Neuronal stem cell (in vitro differentiated cells): ENCODE data around the gene UGT1A4.

Experiments used
- DNase-seq: peaks from one replicate; pipeline ENCODE4 v3.0.0-alpha.2; 2013; ENCODE audit warnings: low spot score
- H2AFZ ChIP-seq: one replicate; pipeline ENCODE4 v1.6.1; 2013; ENCODE audit warnings: mild to moderate bottlenecking, low read length, inconsistent platforms
- H2AK5ac ChIP-seq: 2 replicates; pipeline ENCODE4 v1.6.1; 2013; ENCODE audit warnings: low read depth, mild to moderate bottlenecking, inconsistent platforms, low read length, moderate library complexity, mixed read lengths
- H2BK120ac ChIP-seq: 2 replicates; pipeline ENCODE4 v1.6.1; 2013; ENCODE audit warnings: low read depth, mild to moderate bottlenecking, inconsistent platforms, low read length, moderate library complexity, mixed read lengths
- H2BK12ac ChIP-seq: one replicate; pipeline ENCODE4 v1.6.1; 2013; ENCODE audit warnings: low read length, inconsistent platforms
- H2BK15ac ChIP-seq: 2 replicates; pipeline ENCODE4 v1.6.1; 2013; ENCODE audit warnings: mild to moderate bottlenecking, low read length, inconsistent platforms, mixed read lengths
- H2BK5ac ChIP-seq: one replicate; pipeline ENCODE4 v1.6.1; 2013; ENCODE audit warnings: inconsistent platforms, mild to moderate bottlenecking, low read length, moderate library complexity
- H3K14ac ChIP-seq: one replicate; pipeline ENCODE4 v1.6.1; 2013; ENCODE audit warnings: low read length, inconsistent platforms
- H3K18ac ChIP-seq: 2 replicates; pipeline ENCODE4 v1.6.1; 2013; ENCODE audit warnings: low read length, inconsistent platforms
- H3K23ac ChIP-seq: 2 replicates; pipeline ENCODE4 v1.6.1; 2013; ENCODE audit warnings: low read depth, mild to moderate bottlenecking, mixed read lengths, low read length, inconsistent platforms; ENCODE audit not compliant: poor library complexity
- H3K27ac ChIP-seq: replicated peaks from 3 replicates; pipeline ENCODE4 v1.5.1; 2013; ENCODE audit warnings: low read length, inconsistent platforms
- H3K27me3 ChIP-seq, 3 experiments: 2 replicates each; pipeline ENCODE4 v1.6.1; 2013; ENCODE audit warnings: low read length in 3 of 3, mild to moderate bottlenecking in 2 of 3, inconsistent platforms in 1 of 3, low read depth in 1 of 3, mixed read lengths in 1 of 3, moderate library complexity in 1 of 3; ENCODE audit not compliant: control insufficient read depth in 3 of 3, insufficient read depth in 3 of 3
- H3K36me3 ChIP-seq, 2 donors: replicated peaks in 1 of 2; 2 replicates each; pipeline ENCODE4 v1.6.1; 2013; ENCODE audit warnings: low read length in 2 of 2; ENCODE audit not compliant: control insufficient read depth in 2 of 2, insufficient read depth in 2 of 2
- H3K4ac ChIP-seq: 2 replicates; pipeline ENCODE4 v1.6.1; 2013; ENCODE audit warnings: inconsistent platforms, mild to moderate bottlenecking, low read length, moderate library complexity
- H3K4me1 ChIP-seq, 2 donors: 1 replicate in 1 of 2; 2 replicates in 1 of 2; pipeline ENCODE4 v1.6.1; 2013; ENCODE audit warnings: low read length in 2 of 2, low read depth in 1 of 2; ENCODE audit not compliant: control insufficient read depth in 2 of 2, insufficient read depth in 1 of 2
- H3K4me2 ChIP-seq: one replicate; pipeline ENCODE4 v1.6.1; 2013; ENCODE audit warnings: mild to moderate bottlenecking, low read length, inconsistent platforms; ENCODE audit not compliant: insufficient read depth, poor library complexity, severe bottlenecking
- H3K4me3 ChIP-seq, 2 donors: 2 replicates each; pipeline ENCODE4 v1.5.1; 2013; ENCODE audit warnings: low read length in 2 of 2, mild to moderate bottlenecking in 2 of 2, inconsistent platforms in 1 of 2, moderate library complexity in 1 of 2
- H3K79me1 ChIP-seq: one replicate; pipeline ENCODE4 v1.6.1; 2013; ENCODE audit warnings: low read depth, mild to moderate bottlenecking, inconsistent platforms, low read length, moderate library complexity
- H3K9ac ChIP-seq: one replicate; pipeline ENCODE4 v1.6.1; 2013; ENCODE audit warnings: mild to moderate bottlenecking, low read depth, low read length, inconsistent platforms; ENCODE audit not compliant: poor library complexity
- H3K9me3 ChIP-seq, 2 donors: replicated peaks in 1 of 2; 2 replicates each; pipeline versions ENCODE3 to v1.6.1; 2013; ENCODE audit warnings: low read length in 2 of 2, mild to moderate bottlenecking in 2 of 2, inconsistent platforms in 1 of 2, low read depth in 1 of 2, mixed read lengths in 1 of 2, moderate library complexity in 1 of 2; ENCODE audit not compliant: control insufficient read depth in 2 of 2, insufficient read depth in 1 of 2
- H4K8ac ChIP-seq: one replicate; pipeline ENCODE4 v1.6.1; 2013; ENCODE audit warnings: low read depth, mild to moderate bottlenecking, inconsistent platforms, low read length, moderate library complexity
- H4K91ac ChIP-seq: one replicate; pipeline ENCODE4 v1.6.1; 2013; ENCODE audit warnings: low read length, low read depth, mild to moderate bottlenecking, inconsistent platforms; ENCODE audit not compliant: poor library complexity
- WGBS, 2 donors: extraction: QIAGEN DNeasy Blood & Tissue Kit; methylation state at CpG; one replicate each; pipeline ENCODE4 v1.1.7; 2013; ENCODE audit warnings: missing lambda C conversion rate in 2 of 2, mixed read lengths in 1 of 2; ENCODE audit not compliant: insufficient read length in 2 of 2, insufficient replicate concordance in 1 of 2; ENCODE audit errors: extremely low coverage in 2 of 2; 5-methylcytosine and 5-hydroxymethylcytosine counted together

Gene UGT1A4

DNA sequence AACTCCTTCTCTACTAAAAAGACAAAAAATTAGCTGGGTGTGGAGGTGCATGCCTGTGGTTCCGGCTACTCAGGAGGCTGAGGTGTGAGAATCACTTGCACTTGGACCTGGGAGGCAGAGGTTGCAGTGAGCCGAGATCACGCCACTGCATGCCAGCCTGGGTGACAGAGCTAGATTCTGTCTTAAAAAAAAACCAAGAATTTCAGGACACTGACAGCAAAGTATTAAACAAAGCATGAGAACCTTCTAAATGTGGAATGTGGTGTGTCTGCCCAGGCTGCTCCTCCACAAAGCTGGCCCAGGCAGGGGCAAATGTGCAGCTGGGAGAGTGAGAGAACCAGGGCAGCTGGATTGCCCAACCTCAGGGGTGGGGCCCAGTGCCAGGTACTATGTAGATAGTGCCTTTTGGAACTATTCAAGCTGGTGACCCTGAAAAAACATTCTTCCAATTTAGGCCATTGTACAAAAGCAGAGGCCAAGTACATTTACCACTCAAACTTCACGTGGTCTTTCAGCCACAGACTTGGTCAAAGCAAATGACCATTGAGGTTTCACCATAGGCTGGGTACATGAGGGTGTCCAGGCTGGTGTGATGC, 12.5 kb upstream of the UGT1A4 start:
- Histone ChIP-seq H3K9ac (no peak overlapping the region), H3K14ac (no peak overlapping the region), H3K4me1 (no peaks in the 10 kb centered on the region), H3K9me3 (no peaks in the 10 kb centered on the region), H3K27ac (no peak overlapping the region), H3K23ac (no peak overlapping the region), H2BK15ac (no peak overlapping the region), H3K4me3 (no peak overlapping the region), H2AK5ac (no peak overlapping the region), H3K4me2 (no peak overlapping the region), H3K18ac (no peak overlapping the region), H2BK5ac (no peak overlapping the region), H3K36me3 (no peaks in the 10 kb centered on the region), H4K8ac (no peak overlapping the region), H3K79me1 (no peaks in the 10 kb centered on the region), H2AFZ (no peak overlapping the region), H2BK120ac (no peak overlapping the region), H3K27me3 (no peaks in the 10 kb centered on the region), H3K4ac (no peak overlapping the region), H2BK12ac (no peak overlapping the region), H4K91ac (no peak overlapping the region)
- no CpG with 5 or more reads among the region's 4 CpGs for WGBS, 2 donors
- no peak for DNase-seq

DNA sequence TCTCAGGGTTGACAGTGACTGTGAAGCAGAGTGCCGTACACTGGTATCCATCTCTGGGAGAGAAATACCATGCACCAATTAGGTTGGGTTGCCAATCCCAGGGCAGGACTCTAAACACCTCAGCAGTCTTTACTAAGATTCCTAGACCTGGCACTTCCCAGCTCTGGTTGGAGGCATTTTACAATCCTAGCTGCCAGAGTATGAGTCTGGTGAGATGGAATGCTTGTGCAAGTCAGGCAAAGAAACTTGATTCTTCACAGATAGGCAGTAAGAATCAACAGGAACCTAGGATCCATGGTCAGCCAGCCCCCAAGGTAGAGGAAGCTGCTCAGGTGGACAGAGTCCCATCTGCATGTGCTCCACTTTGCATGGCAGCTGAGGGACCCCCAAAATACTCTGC, 11.8 kb upstream of the UGT1A4 start:
- Histone ChIP-seq H2BK120ac (no peak overlapping the region), H2BK5ac (no peak overlapping the region), H2BK12ac (no peak overlapping the region), H3K36me3 (no peaks in the 10 kb centered on the region), H2AK5ac (no peak overlapping the region), H2BK15ac (no peak overlapping the region), H2AFZ (no peak overlapping the region), H3K79me1 (no peaks in the 10 kb centered on the region), H3K23ac (no peak overlapping the region), H3K4me2 (no peak overlapping the region), H3K9ac (no peak overlapping the region), H4K91ac (no peak overlapping the region), H3K4me1 (no peaks in the 10 kb centered on the region), H3K9me3 (no peaks in the 10 kb centered on the region), H3K4me3 (no peak overlapping the region), H3K27ac (no peak overlapping the region), H3K14ac (no peak overlapping the region), H3K18ac (no peak overlapping the region), H3K27me3 (no peaks in the 10 kb centered on the region), H3K4ac (no peak overlapping the region), H4K8ac (no peak overlapping the region)
- DNase-seq = no peak
- WGBS, 2 donors = no CpG with 5 or more reads among the region's 1 CpG

DNA sequence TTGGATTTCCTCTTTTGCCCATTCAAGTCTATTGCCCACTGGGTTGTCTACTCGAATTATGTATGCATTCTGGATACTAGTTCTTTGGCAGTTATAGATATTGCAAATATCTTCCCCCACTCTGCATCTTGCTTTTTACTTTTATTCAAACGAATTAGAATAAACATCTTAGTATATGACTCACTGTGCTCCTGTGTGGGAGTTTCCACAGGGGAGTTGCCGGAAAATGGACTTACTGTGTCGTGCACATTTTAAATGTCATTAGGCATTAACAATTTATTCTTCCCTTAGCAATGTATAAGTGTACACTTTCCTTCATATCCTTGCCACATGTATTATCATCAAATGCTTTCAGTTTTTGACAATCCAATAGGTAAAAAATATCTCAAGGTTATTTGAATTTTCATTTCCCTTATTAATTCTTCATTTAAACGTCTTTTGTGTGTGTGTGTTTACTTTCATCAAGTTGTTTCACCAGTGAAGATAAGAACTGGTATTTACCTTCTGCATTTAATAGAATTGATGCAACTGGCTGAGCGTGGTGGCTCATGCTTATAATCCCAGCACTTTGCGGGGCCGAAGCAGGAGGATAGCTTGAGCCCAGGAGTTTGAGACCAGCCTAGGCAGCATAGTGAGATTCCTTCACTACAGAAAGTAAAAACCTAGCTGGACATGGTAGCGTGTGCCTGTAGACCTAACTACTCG, 10.4 kb upstream of the UGT1A4 start:
- DNase-seq = no peak
- H3K18ac ChIP-seq = no peak overlapping the region
- H3K36me3 ChIP-seq = no peaks in the 10 kb centered on the region
- H3K4me3 ChIP-seq = no peak overlapping the region
- no peak overlapping the region for H3K9ac ChIP-seq
- no peak overlapping the region for H2BK12ac ChIP-seq
- H4K91ac ChIP-seq = no peak overlapping the region
- H3K9me3 ChIP-seq = no peaks in the 10 kb centered on the region
- H3K23ac ChIP-seq = no peak overlapping the region
- H3K14ac ChIP-seq = no peak overlapping the region
- no CpG with 5 or more reads among the region's 10 CpGs for WGBS, 2 donors
- no peak overlapping the region for H2BK5ac ChIP-seq
- H3K4me1 ChIP-seq = no peaks in the 10 kb centered on the region
- H2AK5ac ChIP-seq = no peak overlapping the region
- H3K4ac ChIP-seq = no peak overlapping the region
- H3K79me1 ChIP-seq = no peaks in the 10 kb centered on the region
- H3K27ac ChIP-seq = no peak overlapping the region
- no peak overlapping the region for H2BK15ac ChIP-seq
- no peak overlapping the region for H2BK120ac ChIP-seq
- H3K4me2 ChIP-seq = no peak overlapping the region
- no peak overlapping the region for H2AFZ ChIP-seq
- H3K27me3 ChIP-seq = no peaks in the 10 kb centered on the region
- H4K8ac ChIP-seq = no peak overlapping the region

DNA sequence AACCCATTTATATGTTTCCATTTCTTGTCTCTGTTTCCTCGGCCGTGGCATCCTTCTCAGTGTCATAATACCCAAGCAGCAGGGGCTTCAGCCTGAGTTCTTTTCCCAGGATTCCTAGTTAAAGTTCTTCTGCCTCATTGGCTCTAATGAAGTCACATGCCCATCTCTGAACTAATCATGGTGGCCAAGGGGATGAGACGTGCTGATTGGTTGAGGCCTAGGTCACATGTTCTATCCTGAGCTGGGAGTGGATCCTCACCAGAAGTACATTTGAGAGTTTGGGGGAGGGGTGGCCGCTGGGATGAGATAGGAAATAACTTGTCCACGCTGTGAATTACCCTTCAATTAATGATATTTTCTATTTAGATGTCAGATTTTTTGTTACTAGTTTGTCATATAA, 9.6 kb upstream of the UGT1A4 start:
- Histone ChIP-seq H3K79me1 (no peaks in the 10 kb centered on the region), H3K23ac (no peak overlapping the region), H2AK5ac (no peak overlapping the region), H3K4me1 (no peaks in the 10 kb centered on the region), H2BK5ac (no peak overlapping the region), H2BK120ac (no peak overlapping the region), H3K27ac (no peak overlapping the region), H3K9me3 (no peaks in the 10 kb centered on the region), H2BK12ac (no peak overlapping the region), H3K9ac (no peak overlapping the region), H3K4me2 (no peak overlapping the region), H3K14ac (no peak overlapping the region), H3K36me3 (no peaks in the 10 kb centered on the region), H2BK15ac (no peak overlapping the region), H3K4ac (no peak overlapping the region), H2AFZ (peak overlapping the region; percentile 40), H4K8ac (no peak overlapping the region), H4K91ac (peak overlapping the region; percentile 82), H3K4me3 (no peak overlapping the region), H3K27me3 (no peaks in the 10 kb centered on the region), H3K18ac (no peak overlapping the region)
- no CpG with 5 or more reads among the region's 5 CpGs for WGBS, 2 donors
- no peak for DNase-seq
